HG03378 (cell line): ENCODE results near the gene MMP20.
"Not testable (repeated sequence)": the region's sequence is repeated elsewhere in the genome, so short reads cannot be mapped to it uniquely, and the experiment has no call there.

Experiments
- ATAC-seq: cut with Tn5 transposase; IDR thresholded peaks from one replicate; pipeline ENCODE4 v1.9.1; 2021; ENCODE audit warnings: mild to moderate bottlenecking, moderate library complexity; ENCODE audit not compliant: unreplicated experiment

The MMP20 gene, protein sequence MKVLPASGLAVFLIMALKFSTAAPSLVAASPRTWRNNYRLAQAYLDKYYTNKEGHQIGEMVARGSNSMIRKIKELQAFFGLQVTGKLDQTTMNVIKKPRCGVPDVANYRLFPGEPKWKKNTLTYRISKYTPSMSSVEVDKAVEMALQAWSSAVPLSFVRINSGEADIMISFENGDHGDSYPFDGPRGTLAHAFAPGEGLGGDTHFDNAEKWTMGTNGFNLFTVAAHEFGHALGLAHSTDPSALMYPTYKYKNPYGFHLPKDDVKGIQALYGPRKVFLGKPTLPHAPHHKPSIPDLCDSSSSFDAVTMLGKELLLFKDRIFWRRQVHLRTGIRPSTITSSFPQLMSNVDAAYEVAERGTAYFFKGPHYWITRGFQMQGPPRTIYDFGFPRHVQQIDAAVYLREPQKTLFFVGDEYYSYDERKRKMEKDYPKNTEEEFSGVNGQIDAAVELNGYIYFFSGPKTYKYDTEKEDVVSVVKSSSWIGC

GRCh38 chr11:102625177-102625576 lies at the start of gene MMP20:
TSS of gene MMP20 (minus strand) at chr11:102625332. CDS start at chr11:102625319, 13 bp downstream.
- ATAC-seq: no peak

DNA sequence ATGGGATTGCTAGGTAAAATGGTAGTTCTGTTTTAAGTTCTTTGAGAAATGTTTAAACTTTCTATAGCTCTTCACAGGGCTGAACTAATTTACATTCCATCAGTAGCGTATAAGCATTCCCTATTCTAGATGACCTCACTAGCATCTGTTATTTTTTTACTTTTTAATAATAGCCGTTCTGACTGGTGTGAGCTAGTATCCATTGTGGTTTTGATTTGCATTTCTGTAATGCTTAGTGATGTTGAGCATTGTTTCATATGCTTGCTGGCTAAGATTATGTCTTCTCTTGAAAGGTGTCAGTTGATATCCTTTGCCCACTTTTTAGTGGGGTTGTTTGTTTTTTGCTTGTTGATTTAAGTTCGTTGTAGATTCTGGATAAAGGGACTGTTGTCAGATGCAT lies 44.5 kb upstream of the MMP20 start:
- ATAC-seq: peak; percentile 65

GRCh38 chr11:102666331-102666957 lies 41.3 kb upstream of the MMP20 start:
- ATAC-seq: no peak

GRCh38 chr11:102664001-102664752 lies 39.0 kb upstream of the MMP20 start:
- no peak for ATAC-seq

- no peak for ATAC-seq
Measured at GRCh38 chr11:102662607-102663006, 37.5 kb upstream of the MMP20 start.

GRCh38 chr11:102661040-102661439 lies 35.9 kb upstream of the MMP20 start:
- ATAC-seq: no peak

DNA sequence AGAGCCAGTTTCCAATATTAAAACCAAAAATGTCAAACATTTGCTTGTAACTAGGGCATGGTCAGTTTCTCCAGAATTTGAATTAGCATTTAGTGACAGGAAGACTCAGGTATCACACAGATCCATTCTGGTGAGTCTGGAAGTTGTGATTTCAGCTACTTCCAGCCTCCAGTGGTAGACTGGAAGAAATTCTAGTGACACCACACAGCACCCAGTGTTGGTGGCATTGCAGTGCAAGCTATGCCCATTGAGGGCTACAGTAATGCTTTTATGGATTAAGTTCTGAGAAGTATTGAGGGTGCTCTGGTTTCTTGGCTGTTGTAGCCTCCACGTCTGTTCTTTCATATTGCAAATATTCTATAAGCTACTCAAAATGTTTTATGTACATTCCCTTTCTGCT lies 31.4 kb upstream of the MMP20 start:
- ATAC-seq: no peak

DNA sequence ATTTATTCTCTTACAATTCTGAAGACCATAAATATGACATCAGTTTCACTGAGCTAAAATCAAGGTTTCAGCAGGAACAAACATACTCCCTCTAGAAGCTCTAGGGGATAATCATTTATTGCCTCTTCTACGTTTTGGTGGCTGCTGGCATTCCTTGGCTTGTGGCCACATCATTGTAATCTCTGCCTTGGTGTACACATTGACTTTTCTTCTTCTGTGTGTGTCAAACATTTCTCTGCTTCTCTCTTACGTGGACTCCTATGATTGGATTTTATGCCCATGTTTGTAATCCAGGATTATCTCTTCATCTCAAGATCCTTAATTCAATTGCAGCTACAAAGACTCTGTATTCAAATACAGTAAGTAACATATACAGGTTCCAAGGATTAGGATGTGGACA lies 30.4 kb upstream of the MMP20 start:
- ATAC-seq: no peak

DNA sequence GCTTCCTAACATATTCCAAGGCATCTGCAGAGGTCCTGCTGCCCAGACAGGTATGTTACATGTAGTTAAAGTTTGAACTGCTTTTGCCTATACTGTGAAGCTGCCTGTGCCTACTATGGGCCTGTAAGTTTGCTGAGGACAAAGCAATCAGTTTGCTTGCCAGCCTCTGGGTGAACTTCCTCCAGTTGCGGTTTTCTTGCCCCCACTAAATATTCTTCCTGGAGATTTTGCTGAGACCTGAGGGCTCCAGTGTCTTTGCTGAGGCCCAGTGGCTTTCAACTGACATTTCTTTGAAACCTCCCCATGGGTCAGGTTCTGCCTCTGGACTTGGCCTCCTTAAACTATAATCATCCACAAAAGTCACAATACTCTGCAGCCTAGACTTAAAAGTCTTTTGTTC lies 29.6 kb upstream of the MMP20 start:
- ATAC-seq: no peak

- ATAC-seq: no peak
Measured at GRCh38 chr11:102653744-102654291, 28.7 kb upstream of the MMP20 start.

DNA sequence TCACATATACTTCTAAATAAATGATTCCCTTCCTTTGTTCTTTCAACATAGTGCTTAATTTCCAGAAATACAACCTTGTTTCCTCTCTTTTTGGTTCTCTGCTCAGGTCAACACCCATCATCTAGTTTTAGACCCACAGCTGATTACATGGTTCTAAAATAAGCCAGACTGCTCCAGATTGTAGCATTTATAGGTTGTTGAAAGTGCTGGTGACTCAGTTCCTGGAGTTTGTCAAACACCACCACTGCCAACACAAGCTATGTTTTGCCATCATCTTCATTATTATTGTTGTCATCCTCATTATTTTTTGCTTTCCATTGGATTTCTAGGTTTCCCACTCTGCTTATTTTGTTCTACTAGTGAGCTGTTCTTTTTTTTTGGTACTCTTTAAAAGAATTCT lies 22.3 kb upstream of the MMP20 start:
- ATAC-seq: no peak

- no peak for ATAC-seq
Measured at GRCh38 chr11:102643941-102644340, 18.8 kb upstream of the MMP20 start.

GRCh38 chr11:102640946-102641345 lies 15.8 kb upstream of the MMP20 start:
- ATAC-seq: no peak

- no peak for ATAC-seq
Measured at GRCh38 chr11:102639656-102640055, 14.5 kb upstream of the MMP20 start.

- ATAC-seq: no peak
Measured at GRCh38 chr11:102637731-102638130, 12.6 kb upstream of the MMP20 start.

DNA sequence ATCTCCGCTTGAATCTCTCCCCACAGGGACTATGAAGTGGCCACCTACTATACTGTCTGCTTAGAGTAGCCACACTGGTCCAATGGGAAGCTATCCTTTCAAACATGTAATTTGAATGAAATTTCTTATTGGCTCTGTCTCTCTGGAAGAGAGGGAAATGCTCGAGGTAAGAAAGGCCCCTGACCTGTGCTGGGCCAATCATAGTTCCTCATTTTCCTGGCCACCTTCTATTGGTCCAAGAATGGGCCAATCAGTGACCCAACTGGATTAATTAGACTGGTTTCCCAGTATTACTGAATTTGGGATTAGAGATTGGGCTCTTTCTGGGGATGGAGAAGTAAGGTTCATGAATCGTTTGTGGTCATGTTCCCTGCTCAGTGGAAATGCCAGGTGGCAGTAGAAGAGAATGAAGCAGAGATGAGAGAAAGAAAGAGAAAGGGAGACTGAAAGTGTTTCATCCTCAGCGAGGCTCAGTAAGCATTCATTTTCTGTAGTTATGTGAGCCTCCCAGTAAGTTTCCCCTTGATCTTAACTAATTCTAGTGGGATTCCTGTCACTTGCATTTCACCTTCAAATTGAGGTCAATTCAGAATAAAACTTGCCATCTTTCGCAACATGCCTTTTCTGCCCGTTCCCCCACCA lies 8.4 kb upstream of the MMP20 start:
- no peak for ATAC-seq

- ATAC-seq: no peak
Measured at GRCh38 chr11:102632026-102632425, 6.9 kb upstream of the MMP20 start.

DNA sequence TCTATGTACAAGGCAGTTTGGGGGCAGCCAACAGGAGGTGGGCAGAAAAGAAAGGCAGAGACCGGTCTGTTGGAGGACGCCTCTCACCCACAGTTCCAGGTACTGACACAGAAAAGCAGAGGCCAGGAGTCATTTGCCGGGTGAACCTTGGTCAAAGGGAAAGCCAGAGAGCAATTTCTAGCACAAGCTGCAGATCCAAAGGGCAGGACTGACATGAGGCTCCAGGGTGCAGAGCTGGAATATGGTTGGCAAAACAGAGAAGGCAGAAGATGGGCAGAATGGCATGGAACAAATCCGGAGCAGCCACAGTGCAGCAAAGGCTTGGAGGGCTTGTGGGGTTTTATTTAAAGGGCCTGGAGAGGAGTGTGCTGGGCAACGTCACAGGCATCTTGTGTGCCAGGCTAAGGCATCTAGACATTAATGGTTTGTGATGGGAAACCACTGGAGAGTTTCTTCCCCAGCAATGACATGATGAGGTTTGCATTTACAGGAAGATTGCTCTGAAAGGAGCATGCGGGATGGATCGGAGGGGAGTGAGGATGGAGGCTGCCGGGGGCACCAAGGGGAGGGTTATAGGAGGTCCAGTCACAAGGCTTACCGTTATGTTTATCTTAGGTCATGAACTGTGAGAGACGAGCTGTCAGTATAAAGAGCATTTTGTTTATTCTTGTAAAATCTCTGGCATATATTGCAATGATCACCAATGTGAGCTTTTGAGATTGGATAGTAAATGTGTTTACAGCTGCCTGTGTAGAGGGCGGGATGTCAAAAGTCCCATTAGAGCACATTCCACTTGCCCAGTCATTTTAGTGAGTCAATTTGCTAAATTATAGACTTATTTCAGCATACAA lies 5.7 kb upstream of the MMP20 start:
- ATAC-seq: no peak

- ATAC-seq: not testable (repeated sequence)
Measured at GRCh38 chr11:102629908-102630307, 4.8 kb upstream of the MMP20 start.

- no peak for ATAC-seq
Measured at GRCh38 chr11:102626676-102627075, 1.5 kb upstream of the MMP20 start.
